Retinal pigment epithelial cell (primary cell): ENCODE measurements around the gene C14orf180.

ENCODE experiments used
- DNase-seq: peaks from one replicate; pipeline ENCODE4 v3.0.0-alpha.2; 2010; ENCODE audit warnings: low read depth
- H3K4me3 ChIP-seq: 2 replicates; pipeline ENCODE4 v1.5.1; 2011; ENCODE audit warnings: mild to moderate bottlenecking, low read length, control low read depth, moderate library complexity
- CTCF ChIP-seq: conservative IDR thresholded peaks from 2 replicates; pipeline ENCODE4 v1.5.1; 2011; ENCODE audit warnings: low read depth, low read length, control low read depth, inconsistent platforms

The C14orf180 gene

DNA sequence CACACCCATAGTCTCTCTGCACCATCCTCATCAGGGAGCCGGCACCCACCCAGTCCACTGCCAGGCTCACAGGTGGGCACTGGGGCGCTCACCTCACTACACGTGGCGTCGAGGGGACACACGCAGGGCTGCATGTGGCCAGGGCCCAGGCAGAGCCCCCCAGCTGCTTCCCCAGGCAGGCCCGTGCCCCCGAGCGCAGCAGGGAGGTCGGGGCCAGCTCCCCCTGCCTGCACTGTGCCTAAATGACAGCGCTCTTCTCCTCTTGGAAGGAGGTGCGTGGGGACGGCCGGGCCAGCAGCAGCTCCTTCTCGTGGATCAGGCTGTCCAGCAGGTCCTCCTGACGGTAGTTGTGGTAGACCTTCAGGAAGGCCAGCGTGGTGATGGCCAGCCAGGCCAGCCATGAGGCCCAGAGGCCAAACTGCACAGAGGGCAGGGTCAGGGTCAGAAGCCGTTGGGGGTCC lies 13.7 kb downstream of the C14orf180 start:
- H3K4me3 ChIP-seq, result no peak overlapping the region
- TF ChIP-seq CTCF, result no peak
- no peak for DNase-seq

- H3K4me3 ChIP-seq, result no peak overlapping the region
- no peak for DNase-seq
- TF ChIP-seq CTCF, result no peak
These were observed 14.2 kb downstream of the C14orf180 start for GRCh38 chr14:104593710-104594136.

DNA sequence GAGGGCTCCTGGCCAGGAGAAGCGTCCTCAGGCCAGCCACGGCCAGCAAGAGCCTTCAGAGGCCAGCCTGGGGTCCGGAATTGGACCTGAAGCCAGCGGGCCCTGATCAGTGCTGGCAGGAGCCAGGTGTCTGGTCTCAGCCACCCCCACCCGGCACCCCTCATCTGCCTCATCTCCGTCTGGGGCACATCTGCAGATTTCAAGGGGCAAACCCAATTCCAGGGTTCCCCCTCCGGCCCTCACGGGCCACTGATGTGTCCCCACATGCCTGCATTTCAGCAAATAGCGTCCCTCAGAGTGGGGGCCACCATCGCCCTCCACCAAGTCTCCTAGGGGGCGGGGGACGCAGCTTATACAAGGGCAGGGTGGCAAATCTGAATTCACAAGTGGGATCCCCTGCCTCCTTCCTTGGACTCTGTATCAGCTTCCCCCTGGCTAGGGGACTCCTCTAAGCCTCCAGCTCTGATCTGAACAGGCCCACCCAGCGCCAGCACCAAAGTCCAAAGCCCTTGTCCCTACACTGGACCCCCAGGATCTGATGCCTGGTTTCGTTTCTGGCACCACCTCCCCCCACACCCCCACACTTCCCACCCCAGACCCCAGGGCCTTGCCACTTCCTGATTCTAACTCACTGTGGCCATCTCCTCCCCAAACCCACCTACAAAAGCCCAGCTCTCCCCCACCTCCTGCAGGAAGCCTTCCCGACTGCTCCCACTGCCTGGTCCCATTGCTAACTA lies 14.9 kb downstream of the C14orf180 start:
- no peak overlapping the region for H3K4me3 ChIP-seq
- TF ChIP-seq CTCF, result no peak
- DNase-seq, result no peak

DNA sequence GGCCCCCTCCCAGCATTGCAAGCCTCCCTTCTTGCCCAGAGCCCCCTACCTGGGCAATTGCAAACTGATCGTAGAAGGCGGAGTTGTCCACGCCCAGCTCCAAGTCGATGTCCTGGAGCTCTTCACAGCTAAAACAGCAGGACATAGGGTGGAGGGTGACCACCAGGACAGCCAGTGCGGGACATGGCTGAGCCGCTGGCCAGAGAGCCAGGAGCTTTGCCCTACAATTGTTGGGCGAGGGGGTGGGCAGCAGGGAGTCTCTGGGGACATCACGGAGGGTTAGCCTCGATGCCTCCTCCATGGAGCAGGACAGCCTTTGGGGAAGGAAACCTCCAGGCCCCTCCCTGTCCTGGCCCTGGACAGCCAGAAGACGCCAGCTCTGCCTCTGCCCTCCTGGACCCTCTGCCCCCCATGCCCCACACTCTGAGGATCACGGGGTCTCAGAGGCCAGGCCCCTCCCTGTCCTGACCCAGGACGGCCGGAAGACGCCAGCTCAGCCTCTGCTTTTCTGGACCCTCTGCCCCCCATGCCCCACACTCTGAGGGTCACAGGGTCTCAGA lies 15.6 kb downstream of the C14orf180 start:
- no peak for TF ChIP-seq CTCF
- no peak for DNase-seq
- no peak overlapping the region for H3K4me3 ChIP-seq

GRCh38 chr14:104595911-104596450 lies 16.4 kb downstream of the C14orf180 start:
- no peak for TF ChIP-seq CTCF
- H3K4me3 ChIP-seq, result no peak overlapping the region

DNA sequence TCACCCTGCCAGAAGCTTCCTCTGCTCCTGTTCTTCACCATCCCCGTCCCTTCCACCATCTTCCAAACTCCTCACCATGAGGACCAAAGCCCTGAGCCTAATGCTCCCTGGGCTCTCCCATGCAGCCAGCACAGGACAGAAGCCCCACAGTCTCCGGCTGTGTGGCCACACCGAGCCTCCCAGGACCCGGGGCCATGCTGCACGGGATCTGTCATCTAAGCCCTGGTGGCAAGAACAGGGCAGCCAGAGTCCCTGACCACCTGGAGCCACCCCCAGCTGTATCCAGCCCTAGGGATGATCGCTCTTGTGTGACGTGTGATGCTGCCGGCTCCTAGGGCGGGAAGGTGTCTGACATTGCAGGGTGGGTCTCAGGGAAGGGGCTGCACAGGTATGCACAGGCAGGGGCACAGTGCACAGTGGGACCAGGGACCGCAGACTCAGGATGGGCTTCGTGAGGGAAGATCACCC lies 16.9 kb downstream of the C14orf180 start:
- DNase-seq, result no peak
- no peak overlapping the region for H3K4me3 ChIP-seq
- TF ChIP-seq CTCF, result no peak

More at GRCh38 chr14:104595911-104596450, 16.4 kb downstream of the C14orf180 start:
- no peak for DNase-seq
